Astrocyte of the spinal cord (primary cell): ENCODE results near the gene HHIPL1.
A peak's percentile ranks its signal among the peaks of the same experiment; 100 is the strongest.

Source experiments
- DNase-seq: peaks from one replicate; pipeline ENCODE4 v3.0.0; 2011; ENCODE audit warnings: low read depth, low spot score
- H3K4me3 ChIP-seq: 2 replicates; pipeline ENCODE4 v1.5.1; 2011; ENCODE audit warnings: low read depth, mild to moderate bottlenecking, low read length, moderate library complexity
- CTCF ChIP-seq: IDR thresholded peaks from 2 replicates; pipeline ENCODE4 v1.5.1; 2012; ENCODE audit warnings: low read depth, mild to moderate bottlenecking, low read length, inconsistent platforms
- in situ Hi-C: cut with HindIII; loops from 2 replicates; pipeline ENCODE4 v1.10.0; 2017; ENCODE audit warnings: low sequenced_read_pairs

Gene HHIPL1

GRCh38 chr14:99604278-99604765 is 40.6 kb upstream of the HHIPL1 start:
- peak overlapping the region; percentile 66 for H3K4me3 ChIP-seq
- in situ Hi-C loops: no loop called here
- TF ChIP-seq CTCF: no peak
- peak; percentile 95 for DNase-seq

DNA sequence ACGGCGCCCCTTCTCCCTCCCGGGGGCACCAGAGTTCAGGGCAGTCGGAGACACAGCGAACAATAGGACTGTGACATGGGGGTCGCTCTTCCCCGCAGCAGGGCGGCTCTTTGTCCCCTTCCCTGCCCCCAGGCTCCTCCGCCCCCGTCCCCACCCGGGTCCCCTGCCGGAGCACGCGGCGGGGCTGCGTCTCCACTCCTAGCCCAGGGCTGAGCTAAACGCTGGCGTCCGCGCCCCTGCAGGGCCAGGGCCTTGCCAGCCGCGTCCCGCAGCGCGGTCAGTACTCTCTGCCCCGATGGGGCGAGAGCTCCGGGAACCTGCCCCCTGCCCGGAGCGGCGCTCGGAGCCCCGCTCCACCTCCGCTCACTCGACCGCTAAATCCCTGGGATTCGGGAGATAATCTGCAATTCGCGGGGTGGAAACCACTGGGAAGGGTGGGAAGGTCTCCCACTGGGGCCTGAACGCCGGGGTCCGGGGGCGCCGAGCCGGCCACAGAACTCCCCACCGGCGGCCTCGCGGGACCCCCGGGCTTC is 40.1 kb upstream of the HHIPL1 start:
- peak; percentile 37 for DNase-seq
- no peak for TF ChIP-seq CTCF
- in situ Hi-C loops: no loop called here

GRCh38 chr14:99605299-99605961 is 39.5 kb upstream of the HHIPL1 start:
- in situ Hi-C loops: no loop called here
- DNase-seq: peak; percentile 67
- no peak for TF ChIP-seq CTCF
- H3K4me3 ChIP-seq: peak overlapping the region; percentile 66

More for the DNA sequence above, 40.1 kb upstream of the HHIPL1 start:
- H3K4me3 ChIP-seq: peak overlapping the region; percentile 66

DNA sequence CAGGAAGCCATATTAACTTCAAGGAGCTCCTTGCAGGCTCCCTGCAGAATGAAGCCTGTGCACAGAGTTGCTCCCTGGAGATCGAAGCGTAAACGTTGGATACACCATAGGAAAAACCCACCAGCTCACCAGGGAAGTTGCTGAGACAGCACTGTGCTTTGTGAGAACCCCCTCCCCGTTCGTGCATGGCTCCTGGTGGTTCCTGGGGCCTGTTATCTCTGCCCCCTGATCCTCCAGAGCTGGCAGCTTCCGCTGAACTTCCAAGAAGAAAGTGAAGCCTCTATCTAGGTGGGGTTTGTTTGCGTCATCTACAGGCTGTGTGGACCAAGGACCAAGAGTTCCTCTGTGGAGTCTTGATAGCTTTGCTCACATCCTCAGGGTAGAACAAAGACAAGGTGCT is 38.6 kb upstream of the HHIPL1 start:
- TF ChIP-seq CTCF: no peak
- DNase-seq: no peak
- H3K4me3 ChIP-seq: no peak overlapping the region
- in situ Hi-C loops: no loop called here

GRCh38 chr14:99608591-99608990 is 36.3 kb upstream of the HHIPL1 start:
- no peak overlapping the region for H3K4me3 ChIP-seq
- TF ChIP-seq CTCF: no peak
- in situ Hi-C loops: no loop called here
- DNase-seq: no peak

DNA sequence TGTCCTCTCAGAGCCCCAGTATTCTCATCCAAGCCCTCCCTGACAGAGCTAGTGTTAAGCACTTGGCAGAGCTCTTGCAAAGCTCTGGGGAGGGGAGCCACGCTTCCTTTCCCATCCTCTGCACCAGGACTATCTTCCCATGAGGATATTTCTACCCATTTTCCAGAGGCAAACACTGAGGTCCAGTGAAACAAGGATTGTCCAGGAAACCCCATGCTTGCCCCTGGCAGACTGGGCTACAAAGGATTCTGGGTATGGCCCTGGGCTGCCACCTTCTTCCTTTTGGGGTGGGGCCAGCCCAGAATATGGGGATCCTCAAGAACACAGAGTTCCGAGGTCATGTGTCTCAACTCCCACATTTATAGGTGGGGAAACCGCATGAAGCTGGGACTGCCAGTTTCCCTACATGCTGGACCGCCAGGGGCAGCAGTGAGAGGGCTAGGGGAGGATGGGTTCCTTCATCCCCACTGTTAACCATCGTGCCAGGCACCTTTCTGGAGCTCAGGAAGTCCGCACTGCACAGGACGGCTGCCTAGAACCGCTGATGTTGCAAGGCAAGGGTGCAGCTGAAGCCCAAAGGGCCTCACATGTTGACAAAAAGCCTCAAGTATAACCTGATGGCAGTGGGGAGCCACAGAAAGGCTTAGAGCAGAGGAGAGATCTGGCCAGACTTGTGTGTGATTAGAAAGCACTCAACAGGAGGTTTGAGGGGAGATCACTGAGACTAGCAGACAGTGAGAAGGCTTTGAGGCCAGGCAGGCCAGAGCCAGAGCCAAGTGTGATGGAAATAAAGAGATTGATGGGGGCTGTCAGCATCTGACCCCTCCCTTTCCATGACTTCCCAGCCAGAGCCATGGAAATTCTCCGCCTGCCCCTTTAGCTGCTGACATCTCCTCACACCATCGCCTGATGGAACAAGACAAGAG is 35.4 kb upstream of the HHIPL1 start:
- no peak overlapping the region for H3K4me3 ChIP-seq
- in situ Hi-C loops: no loop called here
- no peak for DNase-seq
- no peak for TF ChIP-seq CTCF
